ENCODE data around the gene CDKAL1.
"Not testable (repeated sequence)": the region's sequence is repeated elsewhere in the genome, so short reads cannot be mapped to it uniquely, and the experiment has no call there.

CDKAL1 gene

GRCh38 chr6:21241231-21242130, 707.2 kb downstream of the CDKAL1 start:
- no peak for DNase-seq

GRCh38 chr6:21244897-21245470, 710.7 kb downstream of the CDKAL1 start:
- DNase-seq, result no peak

- no peak for DNase-seq
These were observed 711.2 kb downstream of the CDKAL1 start for GRCh38 chr6:21245488-21245887.

- no peak for DNase-seq
These were observed 711.8 kb downstream of the CDKAL1 start for GRCh38 chr6:21246075-21246474.

- DNase-seq, result not testable (repeated sequence)
These were observed 720.2 kb downstream of the CDKAL1 start for GRCh38 chr6:21254460-21254859.

- DNase-seq, result no peak
These were observed 721.9 kb downstream of the CDKAL1 start for GRCh38 chr6:21256197-21256596.

GRCh38 chr6:21257125-21257524, 722.9 kb downstream of the CDKAL1 start:
- no peak for DNase-seq

- no peak for DNase-seq
These were observed 724.4 kb downstream of the CDKAL1 start for GRCh38 chr6:21258665-21259064.

- no peak for DNase-seq
These were observed 725.4 kb downstream of the CDKAL1 start for GRCh38 chr6:21259660-21260059.

GRCh38 chr6:21262504-21262903, 728.2 kb downstream of the CDKAL1 start:
- no peak for DNase-seq

GRCh38 chr6:21263531-21264287, 729.5 kb downstream of the CDKAL1 start:
- peak; percentile 68 for DNase-seq

GRCh38 chr6:21264288-21265033, 730.2 kb downstream of the CDKAL1 start:
- DNase-seq, result peak; percentile 68

GRCh38 chr6:21265034-21265729, 730.9 kb downstream of the CDKAL1 start:
- DNase-seq, result no peak

GRCh38 chr6:21265730-21266044, 731.4 kb downstream of the CDKAL1 start:
- DNase-seq, result no peak

GRCh38 chr6:21270636-21271201, 736.5 kb downstream of the CDKAL1 start:
- DNase-seq, result no peak

- DNase-seq, result no peak
These were observed 737.3 kb downstream of the CDKAL1 start for GRCh38 chr6:21271428-21272155.

GRCh38 chr6:21273451-21273850, 739.2 kb downstream of the CDKAL1 start:
- DNase-seq, result no peak

GRCh38 chr6:21274851-21275250, 740.6 kb downstream of the CDKAL1 start:
- no peak for DNase-seq

GRCh38 chr6:21277601-21278374, 743.5 kb downstream of the CDKAL1 start:
- DNase-seq, result no peak

- no peak for DNase-seq
These were observed 744.1 kb downstream of the CDKAL1 start for GRCh38 chr6:21278375-21278745.

GRCh38 chr6:21279619-21280018, 745.4 kb downstream of the CDKAL1 start:
- no peak for DNase-seq
